Measurements from ENCODE around the gene FAM241A.

FAM241A gene

GRCh38 chr4:112150920-112151319 lies 5.7 kb downstream of the FAM241A start:
- TF ChIP-seq CTCF (conservative IDR thresholded peaks at IDR 0.05; ENCODE audit: low read depth, low read length) = no peak
- no peaks in the 10 kb centered on the region for H3K36me3 ChIP-seq (ENCODE audit: insufficient read depth)
- H3K27me3 ChIP-seq (ENCODE audit: insufficient read depth, low read depth) = no peaks in the 10 kb centered on the region
- no peak overlapping the region for H3K9ac ChIP-seq
- H3K27ac ChIP-seq = no peak overlapping the region
- no peak overlapping the region for H3K4me2 ChIP-seq
- peaks cover 33% of the 10 kb centered on the region for H3K4me1 ChIP-seq (ENCODE audit: low read depth, poor library complexity, severe bottlenecking)
- H3K79me2 ChIP-seq (ENCODE audit: insufficient read depth, low read depth) = peaks cover 68% of the 10 kb centered on the region; the same call in 1 of the 2 replicates
- no peak overlapping the region for H3K4me3 ChIP-seq (IDR thresholded peaks at IDR 0.05; ENCODE audit: insufficient read depth, low read depth, low read length)
- H2AFZ ChIP-seq (ENCODE audit: low read depth) = no peak overlapping the region
- no peaks in the 10 kb centered on the region; the same call in 1 of the 2 replicates for H4K20me1 ChIP-seq (ENCODE audit: insufficient read depth)

DNA sequence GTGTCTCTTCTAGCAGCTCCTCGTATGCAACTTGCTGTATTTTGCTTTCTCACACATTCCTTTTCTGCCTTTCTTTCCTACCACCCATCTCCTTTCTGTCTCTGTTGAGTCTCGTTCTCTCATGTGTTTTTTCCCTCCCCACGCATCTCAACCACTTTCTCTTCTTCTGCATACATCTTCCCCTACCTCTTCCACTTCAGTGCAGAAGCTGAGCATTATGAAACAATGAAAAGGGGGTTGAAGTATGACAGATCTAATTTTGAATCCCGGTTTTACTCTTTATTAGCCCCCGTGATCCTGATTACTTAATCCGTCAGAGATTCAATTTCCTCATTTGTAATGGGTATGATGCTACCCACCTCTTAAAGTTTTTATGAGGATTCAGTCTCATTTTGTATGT lies 7.3 kb downstream of the FAM241A start:
- H2AFZ ChIP-seq (ENCODE audit: low read depth) = no peak overlapping the region
- no peak for TF ChIP-seq CTCF (conservative IDR thresholded peaks at IDR 0.05; ENCODE audit: low read depth, low read length)
- H3K4me2 ChIP-seq = no peak overlapping the region
- H3K36me3 ChIP-seq (ENCODE audit: insufficient read depth) = no peaks in the 10 kb centered on the region
- H3K79me2 ChIP-seq (ENCODE audit: insufficient read depth, low read depth) = peaks cover 57% of the 10 kb centered on the region; the same call in 1 of the 2 replicates
- H3K4me3 ChIP-seq (IDR thresholded peaks at IDR 0.05; ENCODE audit: insufficient read depth, low read depth, low read length) = no peak overlapping the region
- no peaks in the 10 kb centered on the region; the same call in 1 of the 2 replicates for H4K20me1 ChIP-seq (ENCODE audit: insufficient read depth)
- H3K27me3 ChIP-seq (ENCODE audit: insufficient read depth, low read depth) = no peaks in the 10 kb centered on the region
- peaks cover 25% of the 10 kb centered on the region for H3K4me1 ChIP-seq (ENCODE audit: low read depth, poor library complexity, severe bottlenecking)
- no peak overlapping the region for H3K27ac ChIP-seq
- H3K9ac ChIP-seq = no peak overlapping the region

GRCh38 chr4:112153211-112153791 lies 8.0 kb downstream of the FAM241A start:
- Histone ChIP-seq H3K79me2 (ENCODE audit: insufficient read depth, low read depth) (peaks cover 52% of the 10 kb centered on the region; the same call in 1 of the 2 replicates), H3K4me2 (no peak overlapping the region), H2AFZ (ENCODE audit: low read depth) (no peak overlapping the region)

GRCh38 chr4:112156112-112156511 lies 10.9 kb downstream of the FAM241A start:
- H3K4me3 ChIP-seq (IDR thresholded peaks at IDR 0.05; ENCODE audit: insufficient read depth, low read depth, low read length) = no peak overlapping the region
- H4K20me1 ChIP-seq (ENCODE audit: insufficient read depth) = no peaks in the 10 kb centered on the region
- TF ChIP-seq CTCF (conservative IDR thresholded peaks at IDR 0.05; ENCODE audit: low read depth, low read length) = no peak
- no peak overlapping the region for H3K4me2 ChIP-seq
- H3K9ac ChIP-seq = no peak overlapping the region
- H3K27ac ChIP-seq = no peak overlapping the region
- H3K4me1 ChIP-seq (ENCODE audit: low read depth, poor library complexity, severe bottlenecking) = no peaks in the 10 kb centered on the region
- no peaks in the 10 kb centered on the region for H3K27me3 ChIP-seq (ENCODE audit: insufficient read depth, low read depth)
- H3K36me3 ChIP-seq (ENCODE audit: insufficient read depth) = no peaks in the 10 kb centered on the region
- no peak overlapping the region for H2AFZ ChIP-seq (ENCODE audit: low read depth)
- H3K79me2 ChIP-seq (ENCODE audit: insufficient read depth, low read depth) = peaks cover 30% of the 10 kb centered on the region; the same call in 1 of the 2 replicates

More at GRCh38 chr4:112153211-112153791, 8.0 kb downstream of the FAM241A start:
- Histone ChIP-seq H3K4me1 (ENCODE audit: low read depth, poor library complexity, severe bottlenecking) (peaks cover 18% of the 10 kb centered on the region), H3K27ac (no peak overlapping the region), H3K4me3 (IDR thresholded peaks at IDR 0.05; ENCODE audit: insufficient read depth, low read depth, low read length) (no peak overlapping the region), H4K20me1 (ENCODE audit: insufficient read depth) (no peaks in the 10 kb centered on the region; the same call in 1 of the 2 replicates), H3K36me3 (ENCODE audit: insufficient read depth) (no peaks in the 10 kb centered on the region), H3K9ac (no peak overlapping the region), H3K27me3 (ENCODE audit: insufficient read depth, low read depth) (no peaks in the 10 kb centered on the region)
- TF ChIP-seq CTCF (conservative IDR thresholded peaks at IDR 0.05; ENCODE audit: low read depth, low read length) = no peak

All from KMS-11 (cell line).